ENCODE results near the gene KIF26A.
A peak's percentile ranks its signal among the peaks of the same experiment; 100 is the strongest.

The KIF26A gene

GRCh38 chr14:104113631-104114420 lies 24.6 kb upstream of the KIF26A start:
- no peak for DNase-seq

- DNase-seq, result no peak
Observed at GRCh38 chr14:104114421-104115130, 23.8 kb upstream of the KIF26A start.

- DNase-seq, result no peak
Observed at GRCh38 chr14:104115131-104115600, 23.2 kb upstream of the KIF26A start.

GRCh38 chr14:104115691-104116287 lies 22.6 kb upstream of the KIF26A start:
- DNase-seq, result no peak

GRCh38 chr14:104116288-104116755 lies 22.1 kb upstream of the KIF26A start:
- no peak for DNase-seq

- DNase-seq, result no peak
Observed at GRCh38 chr14:104116756-104117340, 21.5 kb upstream of the KIF26A start.

- no peak for DNase-seq
Observed at GRCh38 chr14:104117341-104118005, 20.9 kb upstream of the KIF26A start.

- DNase-seq, result no peak
Observed at GRCh38 chr14:104118006-104118844, 20.2 kb upstream of the KIF26A start.

- no peak for DNase-seq
Observed at GRCh38 chr14:104119119-104119487, 19.3 kb upstream of the KIF26A start.

GRCh38 chr14:104119488-104120251 lies 18.7 kb upstream of the KIF26A start:
- DNase-seq, result no peak

GRCh38 chr14:104120281-104120741 lies 18.1 kb upstream of the KIF26A start:
- no peak for DNase-seq

- no peak for DNase-seq
Observed at GRCh38 chr14:104121142-104121541, 17.2 kb upstream of the KIF26A start.

GRCh38 chr14:104123879-104124278 lies 14.5 kb upstream of the KIF26A start:
- DNase-seq, result no peak

- DNase-seq, result no peak
Observed at GRCh38 chr14:104125011-104125410, 13.4 kb upstream of the KIF26A start.

GRCh38 chr14:104126753-104127152 lies 11.6 kb upstream of the KIF26A start:
- no peak for DNase-seq

- DNase-seq, result no peak
Observed at GRCh38 chr14:104128981-104129380, 9.4 kb upstream of the KIF26A start.

GRCh38 chr14:104129556-104129955 lies 8.8 kb upstream of the KIF26A start:
- no peak for DNase-seq

GRCh38 chr14:104130974-104131651 lies 7.3 kb upstream of the KIF26A start:
- DNase-seq, result peak; percentile 85

GRCh38 chr14:104131968-104132732 lies 6.2 kb upstream of the KIF26A start:
- no peak for DNase-seq
